Activated naive CD8-positive, alpha-beta T cell treated with anti-CD3 and anti-CD28 coated beads, Interleukin-2, amount 10 ng/mL, durations not matched to agents 7 days and 5 days (primary cell): ENCODE measurements around the gene AKAP3. TPM values are rescaled to one million over a fixed set of nuclear protein-coding genes. Genes with fewer than 3 reads are reported as not detected.

ENCODE experiments used
- ATAC-seq: fragments of 150-1000 bp; cut with Tn5 transposase; one replicate; pipeline ENCODE4 v1.10.0; 2021; ENCODE audit warnings: low read depth, moderate library complexity
- POLR2A ChIA-PET: fragments of 350-600 bp; sonication (Branson Sonifier 250); formaldehyde crosslinking; loops from one replicate; lab custom pipeline; 2021; ENCODE audit warnings: antibody characterized with exemption; lab: Charles Lee
- DNase-seq: peaks from one replicate; pipeline ENCODE4 v3.0.0; 2021
- H3K27ac Mint-ChIP-seq: one replicate; pipeline ENCODE4 v1.8.0; 2022; ENCODE audit warnings: mild to moderate bottlenecking, mixed read lengths
- H3K27me3 Mint-ChIP-seq: one replicate; pipeline ENCODE4 v1.8.0; 2022; ENCODE audit warnings: mild to moderate bottlenecking, moderate library complexity, mixed read lengths
- H3K36me3 Mint-ChIP-seq: one replicate; pipeline ENCODE4 v1.8.0; 2021; ENCODE audit warnings: mild to moderate bottlenecking, mixed read lengths
- H3K4me1 Mint-ChIP-seq: one replicate; pipeline ENCODE4 v1.8.0; 2021; ENCODE audit warnings: mixed read lengths
- H3K4me3 Mint-ChIP-seq: one replicate; pipeline ENCODE4 v1.8.0; 2022; ENCODE audit warnings: mild to moderate bottlenecking, moderate library complexity, mixed read lengths
- H3K9me3 Mint-ChIP-seq: one replicate; pipeline ENCODE4 v1.8.0; 2021; ENCODE audit warnings: mixed read lengths
- total RNA-seq, 2 experiments: library from RNA; stranded (reverse); gene quantifications; one replicate each; pipeline ENCODE4 v1.2.3, GENCODE V29; 2021

AKAP3 gene
- total RNA-seq, 2 experiments from 2014 or later, result 3.8 to 4.1 TPM

DNA sequence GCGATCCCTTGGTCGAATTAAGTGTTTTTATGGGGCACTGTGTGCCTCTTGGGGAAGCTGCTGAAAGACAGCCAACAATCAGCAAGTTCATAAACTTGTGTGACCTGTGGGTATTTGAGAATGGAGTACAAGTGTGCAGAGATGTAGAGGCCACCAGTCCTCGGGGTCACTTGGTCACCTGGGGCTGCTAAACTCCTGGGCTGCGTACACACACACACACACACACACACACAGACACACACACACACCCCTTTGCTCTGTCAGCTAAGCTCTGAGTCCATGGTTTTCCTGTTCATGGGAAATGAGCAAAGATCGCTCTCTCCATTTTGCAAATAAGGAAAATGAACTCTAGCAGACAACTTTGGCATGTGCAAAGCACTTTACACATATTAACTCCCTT lies 62.4 kb downstream of the AKAP3 start:
- DNase-seq (no peak), ATAC-seq (no peak)
- POLR2A ChIA-PET, result no interaction called here
- Mint-ChIP-seq H3K27ac (no peak overlapping the region), H3K4me1 (no peaks in the 10 kb centered on the region), H3K27me3 (peaks cover 15% of the 10 kb centered on the region), H3K4me3 (no peak overlapping the region), H3K36me3 (peaks cover 3% of the 10 kb centered on the region), H3K9me3 (no peaks in the 10 kb centered on the region)

- H3K4me3 Mint-ChIP-seq, result no peak overlapping the region
Measured at GRCh38 chr12:4584896-4585295, 64.0 kb downstream of the AKAP3 start.

GRCh38 chr12:4584281-4584680 lies 64.6 kb downstream of the AKAP3 start:
- no peaks in the 10 kb centered on the region for H3K9me3 Mint-ChIP-seq
- H3K4me1 Mint-ChIP-seq, result no peaks in the 10 kb centered on the region
- H3K4me3 Mint-ChIP-seq, result no peak overlapping the region
- DNase-seq, result no peak
- no peak overlapping the region for H3K27ac Mint-ChIP-seq
- POLR2A ChIA-PET, result no interaction called here
- no peak for ATAC-seq
- H3K27me3 Mint-ChIP-seq, result peaks cover 6% of the 10 kb centered on the region
- H3K36me3 Mint-ChIP-seq, result no peaks in the 10 kb centered on the region

More at GRCh38 chr12:4584896-4585295, 64.0 kb downstream of the AKAP3 start:
- POLR2A ChIA-PET, result no interaction called here
- ATAC-seq (no peak), DNase-seq (no peak)
- H3K27ac Mint-ChIP-seq, result no peak overlapping the region
- no peaks in the 10 kb centered on the region for H3K9me3 Mint-ChIP-seq
- H3K4me1 Mint-ChIP-seq, result no peaks in the 10 kb centered on the region
- H3K27me3 Mint-ChIP-seq, result peaks cover 10% of the 10 kb centered on the region
- H3K36me3 Mint-ChIP-seq, result peaks cover 3% of the 10 kb centered on the region

DNA sequence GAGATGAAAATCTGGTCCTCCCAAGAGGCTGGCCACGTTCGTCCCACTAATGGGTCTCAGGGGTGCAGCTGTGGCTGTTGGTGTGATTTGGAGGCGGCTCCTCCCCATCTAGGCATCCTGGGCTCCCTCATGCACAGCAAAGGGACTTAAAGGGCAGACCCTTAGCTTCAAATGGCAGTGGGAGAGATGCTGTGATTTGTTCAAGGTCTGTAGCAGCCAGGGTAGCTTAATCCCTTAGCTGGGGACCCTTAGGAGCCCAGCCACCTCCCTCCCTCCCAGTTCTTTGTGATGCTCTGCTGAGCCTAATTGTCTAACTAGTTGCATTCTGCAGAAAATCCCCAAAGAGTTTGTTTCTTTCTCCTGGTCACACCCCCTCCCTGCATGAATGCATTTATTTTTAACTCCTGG lies 68.6 kb downstream of the AKAP3 start:
- ATAC-seq (no peak), DNase-seq (no peak)
- H3K36me3 Mint-ChIP-seq, result no peaks in the 10 kb centered on the region
- H3K9me3 Mint-ChIP-seq, result no peaks in the 10 kb centered on the region
- H3K4me3 Mint-ChIP-seq, result no peak overlapping the region
- no peaks in the 10 kb centered on the region for H3K4me1 Mint-ChIP-seq
- peaks cover 20% of the 10 kb centered on the region for H3K27me3 Mint-ChIP-seq
- POLR2A ChIA-PET, result no interaction called here
- H3K27ac Mint-ChIP-seq, result no peak overlapping the region

DNA sequence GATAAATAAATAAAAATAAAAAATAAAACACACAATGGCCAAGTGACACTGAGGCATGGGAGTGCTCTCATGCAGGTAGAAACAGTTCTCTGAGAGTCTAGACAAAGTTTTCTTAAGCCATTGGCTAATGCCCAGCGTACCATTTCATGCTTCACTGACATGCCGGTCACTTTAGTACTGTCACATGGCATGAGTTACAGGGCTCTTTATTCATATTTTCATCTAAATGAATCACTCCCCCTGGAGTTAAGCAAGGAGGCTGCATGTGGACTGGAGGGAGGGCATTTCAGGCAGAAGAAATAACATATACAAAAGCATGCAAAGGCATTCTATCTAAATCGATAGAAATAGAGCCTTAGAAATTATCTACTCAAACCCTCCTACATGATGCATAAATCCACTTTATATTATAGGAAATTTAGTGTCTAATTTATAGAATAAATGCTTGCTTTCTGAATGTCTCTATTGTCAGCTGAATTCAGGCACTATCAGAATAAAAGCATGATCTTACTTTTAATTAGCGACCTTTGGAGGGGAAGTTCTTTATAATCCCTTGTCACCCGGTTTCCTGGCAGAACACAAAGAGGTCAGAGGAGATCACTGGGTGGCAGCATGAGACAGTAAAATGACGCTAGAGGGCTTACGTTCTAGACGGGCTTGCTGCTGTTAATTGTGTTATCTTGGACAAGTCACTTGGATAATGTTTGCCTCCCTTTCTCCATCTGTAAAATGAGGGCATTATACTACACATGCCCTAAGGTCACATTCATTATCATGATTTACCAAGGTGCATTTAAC lies 69.3 kb downstream of the AKAP3 start:
- Mint-ChIP-seq H3K27me3 (peaks cover 18% of the 10 kb centered on the region), H3K4me1 (no peaks in the 10 kb centered on the region)
- DNase-seq, result no peak

GRCh38 chr12:4572680-4573079 lies 76.2 kb downstream of the AKAP3 start:
- H3K4me1 Mint-ChIP-seq, result no peaks in the 10 kb centered on the region

More for the DNA sequence above, 69.3 kb downstream of the AKAP3 start:
- POLR2A ChIA-PET, result no interaction called here
- ATAC-seq, result peak; percentile 61
- Mint-ChIP-seq H3K9me3 (no peaks in the 10 kb centered on the region), H3K27ac (no peak overlapping the region), H3K36me3 (no peaks in the 10 kb centered on the region), H3K4me3 (no peak overlapping the region)

DNA sequence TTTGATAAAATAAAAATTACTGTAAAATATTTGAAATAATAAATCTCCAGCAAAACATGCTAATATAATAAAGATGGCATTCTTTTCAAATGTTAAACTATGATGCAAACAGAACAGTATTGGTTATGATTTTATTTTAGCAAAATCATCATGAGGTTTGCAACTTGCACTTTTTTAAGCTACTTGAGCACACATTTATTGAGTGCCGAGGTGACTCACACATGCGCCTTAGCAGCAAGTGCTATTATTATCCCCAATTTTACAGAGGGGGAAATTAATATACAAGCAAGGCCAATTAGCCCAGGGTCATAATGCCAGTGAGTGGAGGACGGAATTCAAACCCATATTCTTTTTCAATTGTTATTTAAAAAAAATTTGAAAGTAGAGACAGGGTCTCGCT lies 79.6 kb downstream of the AKAP3 start:
- POLR2A ChIA-PET, result no interaction called here
- Mint-ChIP-seq H3K4me3 (no peak overlapping the region), H3K36me3 (peaks cover 8% of the 10 kb centered on the region), H3K27ac (no peak overlapping the region), H3K27me3 (peaks cover 5% of the 10 kb centered on the region), H3K4me1 (peaks cover 11% of the 10 kb centered on the region), H3K9me3 (no peaks in the 10 kb centered on the region)
- ATAC-seq (no peak), DNase-seq (no peak)

More at GRCh38 chr12:4572680-4573079, 76.2 kb downstream of the AKAP3 start:
- no peaks in the 10 kb centered on the region for H3K9me3 Mint-ChIP-seq
- POLR2A ChIA-PET, result no interaction called here
- no peaks in the 10 kb centered on the region for H3K36me3 Mint-ChIP-seq
- no peak overlapping the region for H3K27ac Mint-ChIP-seq
- ATAC-seq, result no peak
- no peak overlapping the region for H3K4me3 Mint-ChIP-seq
- peaks cover 8% of the 10 kb centered on the region for H3K27me3 Mint-ChIP-seq
- DNase-seq, result no peak

GRCh38 chr12:4567073-4567881 lies 81.6 kb downstream of the AKAP3 start:
- DNase-seq (no peak), ATAC-seq (no peak)
- Mint-ChIP-seq H3K4me1 (peaks cover 21% of the 10 kb centered on the region), H3K36me3 (peaks cover 11% of the 10 kb centered on the region), H3K9me3 (no peaks in the 10 kb centered on the region), H3K27me3 (peaks cover 8% of the 10 kb centered on the region), H3K4me3 (no peak overlapping the region), H3K27ac (no peak overlapping the region)
- POLR2A ChIA-PET, result no interaction called here

GRCh38 chr12:4566474-4566873 lies 82.4 kb downstream of the AKAP3 start:
- Mint-ChIP-seq H3K27ac (no peak overlapping the region), H3K4me3 (no peak overlapping the region), H3K9me3 (no peaks in the 10 kb centered on the region), H3K27me3 (peaks cover 14% of the 10 kb centered on the region), H3K36me3 (peaks cover 11% of the 10 kb centered on the region), H3K4me1 (peaks cover 25% of the 10 kb centered on the region)
- POLR2A ChIA-PET, result no interaction called here
- DNase-seq (no peak), ATAC-seq (no peak)

Other genes starting within 250 kb of the AKAP3 start
- gene FGF6, start 203.2 kb downstream of the AKAP3 start, total RNA-seq, result not detected
- gene RAD51AP1, start 110.2 kb downstream of the AKAP3 start, total RNA-seq, result 10 to 100 TPM; 44.6 to 50.2 TPM
- 10 to 100 TPM; 25.6 to 30.9 TPM for gene DYRK4, start 86.8 kb downstream of the AKAP3 start, total RNA-seq
- gene NDUFA9, start 63 bp upstream of the AKAP3 start, total RNA-seq, result 100 to 1,000 TPM; 100 to 108 TPM
- under 1 TPM; 0.33 to 0.71 TPM for gene GALNT8, start 71.3 kb upstream of the AKAP3 start, total RNA-seq